T-helper 22 cell (primary cell): ENCODE results near the gene CACNA1C.

Experiments
- DNase-seq: peaks from one replicate; pipeline ENCODE4 v3.0.0-alpha.2; 2020; ENCODE audit warnings: low read depth

CACNA1C gene

DNA sequence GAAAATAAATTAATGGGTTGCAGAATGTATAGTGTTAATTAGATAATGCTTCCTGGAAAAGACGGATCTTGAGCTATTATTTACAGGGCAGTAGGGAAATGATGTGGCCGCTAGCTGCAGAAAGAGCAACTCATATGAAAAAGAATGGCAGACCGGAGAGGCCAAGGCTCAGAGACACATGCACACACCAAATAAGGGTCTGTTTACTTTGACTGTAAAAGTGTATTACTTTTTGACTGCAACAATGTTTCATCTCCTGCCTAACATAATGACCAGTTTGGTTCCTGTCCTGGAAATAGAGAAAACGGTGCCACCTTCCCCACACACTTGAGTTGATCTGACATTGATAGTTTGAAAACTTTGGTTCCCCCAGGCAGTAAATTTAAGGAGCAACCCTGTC lies 290.9 kb downstream of the CACNA1C start:
- DNase-seq, result no peak

DNA sequence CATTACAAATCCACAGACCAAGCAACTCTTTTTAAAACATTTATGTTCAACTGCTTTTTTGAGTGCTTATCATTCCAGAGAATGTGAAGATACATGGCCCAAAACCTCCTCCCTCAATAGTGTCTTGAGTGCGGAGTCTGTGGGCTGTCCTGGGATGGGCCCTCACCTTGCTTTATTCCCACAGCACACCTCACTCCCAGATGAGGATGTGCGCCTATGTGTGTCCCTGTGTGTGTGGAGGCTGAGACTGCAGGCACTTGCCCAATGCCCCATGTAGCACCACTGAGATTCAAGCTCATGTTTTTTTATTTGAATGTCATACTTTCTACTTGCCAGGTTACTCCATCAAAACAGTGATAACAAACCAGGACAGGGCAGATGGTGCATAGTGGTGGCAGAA lies 291.7 kb downstream of the CACNA1C start:
- DNase-seq, result no peak

DNA sequence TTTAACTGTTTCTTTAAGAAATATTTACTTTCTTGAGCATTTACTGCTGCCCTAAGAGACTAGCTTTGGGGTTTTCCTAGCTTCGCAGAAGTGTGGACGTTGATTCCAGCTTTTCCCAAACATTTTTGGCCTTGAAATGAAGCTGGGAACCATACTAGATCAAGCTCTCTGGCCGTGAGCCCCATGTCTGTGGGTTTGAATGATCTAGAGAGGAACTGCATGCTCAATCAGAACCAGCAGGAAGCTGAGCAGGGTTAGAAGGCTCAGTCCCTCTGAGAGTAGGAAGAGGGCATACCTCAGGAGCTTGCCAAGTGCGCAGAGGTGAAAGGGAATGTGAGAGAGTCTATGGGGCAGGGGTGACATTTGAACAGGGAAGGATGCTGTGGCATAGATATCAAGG lies 292.1 kb downstream of the CACNA1C start:
- no peak for DNase-seq

DNA sequence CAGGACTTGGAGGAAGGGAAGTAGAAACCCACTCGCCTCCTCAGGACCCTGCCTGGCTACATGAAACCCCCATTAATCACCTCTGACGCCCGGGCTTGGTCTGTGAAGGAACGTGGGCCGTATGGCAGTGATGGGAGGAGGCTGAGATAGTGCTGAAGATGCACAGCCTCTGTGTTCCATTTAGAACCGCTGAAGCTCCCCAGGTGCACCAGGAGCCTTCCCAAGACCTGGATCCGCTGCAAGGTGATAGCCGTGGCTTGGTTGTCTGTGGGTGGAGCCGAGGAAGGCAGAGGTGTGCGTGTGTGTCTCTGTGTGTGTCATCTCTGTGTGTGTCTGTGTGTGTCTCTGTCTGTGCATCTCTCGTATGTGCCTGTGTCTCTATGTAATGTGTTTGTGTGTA lies 293.1 kb downstream of the CACNA1C start:
- no peak for DNase-seq

DNA sequence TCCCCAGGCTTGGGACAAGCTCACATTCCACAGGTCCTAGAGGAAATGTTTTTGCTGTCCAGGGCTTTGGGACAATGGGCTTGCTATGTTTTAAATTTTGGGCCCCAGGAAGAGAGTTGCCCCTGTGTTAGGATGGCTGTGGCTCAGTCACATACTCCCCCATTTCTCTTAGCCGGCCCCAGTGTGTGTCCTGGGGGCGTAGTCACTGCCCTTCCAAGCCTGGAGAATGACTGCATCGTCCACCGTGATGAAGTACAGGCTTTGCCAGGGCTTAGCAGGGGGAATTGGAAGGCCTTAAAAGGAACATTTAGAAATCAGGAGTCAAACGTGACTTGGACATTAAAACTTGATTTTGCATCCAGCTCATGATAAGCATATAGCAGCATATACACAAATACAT lies 293.6 kb downstream of the CACNA1C start:
- DNase-seq, result no peak

DNA sequence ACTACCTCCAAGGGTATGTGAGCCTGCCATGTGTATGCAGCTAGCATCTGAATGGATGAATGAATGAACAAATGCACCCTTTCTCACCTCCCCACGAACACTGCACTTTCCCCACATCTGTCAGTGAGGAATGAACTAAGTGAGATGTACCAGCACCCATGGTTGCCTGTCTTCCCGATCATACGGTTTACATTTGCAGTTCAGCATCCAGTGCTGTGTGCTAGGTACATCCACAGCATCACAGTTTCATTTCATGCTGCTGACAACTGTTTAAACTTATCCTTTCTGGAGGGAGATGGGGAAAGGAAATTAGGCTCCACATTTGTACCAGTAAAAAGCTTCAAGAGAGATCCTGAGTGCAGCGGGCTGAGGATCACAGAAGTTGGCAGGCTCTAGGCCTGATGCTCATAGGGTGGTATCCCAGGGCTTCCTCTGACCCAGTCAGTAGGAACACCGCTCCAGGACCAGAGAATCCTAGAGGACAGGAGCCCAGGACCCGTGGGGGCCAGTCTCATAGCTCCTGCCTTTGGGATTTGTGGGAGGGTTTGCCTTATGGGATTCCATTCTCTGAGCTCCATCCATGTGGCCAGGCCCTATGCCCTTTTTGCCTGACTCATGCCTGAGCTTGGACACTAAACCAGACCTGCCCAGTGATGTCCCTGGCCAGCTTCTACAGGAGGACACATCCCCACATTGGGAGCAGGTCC lies 294.5 kb downstream of the CACNA1C start:
- no peak for DNase-seq

DNA sequence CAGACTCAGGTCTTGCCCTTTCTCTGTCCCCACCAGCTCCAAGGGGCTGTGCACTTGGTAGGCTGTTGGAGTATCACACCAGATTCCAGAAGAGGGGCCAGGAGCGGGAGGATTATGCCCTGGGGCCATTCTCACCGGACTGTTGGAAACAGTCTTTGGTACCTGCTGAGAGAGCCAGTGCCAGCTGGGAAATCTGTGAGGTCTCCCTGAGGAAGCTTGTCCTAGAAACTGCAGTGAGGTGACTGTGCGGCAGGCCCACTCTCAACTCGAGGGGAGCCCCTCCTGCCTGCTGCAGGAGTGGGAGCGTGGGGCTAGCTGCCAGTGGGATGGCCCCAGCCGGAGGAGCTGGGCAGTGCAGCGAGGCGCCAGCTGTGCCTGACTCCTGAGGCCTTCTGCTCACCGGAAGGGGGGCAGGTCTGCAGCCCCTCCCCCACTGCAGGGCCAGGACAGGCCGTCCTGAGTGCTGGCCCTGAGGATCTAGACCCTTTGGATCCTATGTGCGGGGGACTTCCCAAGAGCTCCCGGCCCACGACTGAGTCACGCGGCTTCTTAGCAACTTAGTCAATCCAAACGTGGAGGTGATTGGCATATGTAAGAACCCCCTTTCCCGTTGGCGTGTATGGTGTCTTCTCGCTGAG lies 295.2 kb downstream of the CACNA1C start:
- no peak for DNase-seq

DNA sequence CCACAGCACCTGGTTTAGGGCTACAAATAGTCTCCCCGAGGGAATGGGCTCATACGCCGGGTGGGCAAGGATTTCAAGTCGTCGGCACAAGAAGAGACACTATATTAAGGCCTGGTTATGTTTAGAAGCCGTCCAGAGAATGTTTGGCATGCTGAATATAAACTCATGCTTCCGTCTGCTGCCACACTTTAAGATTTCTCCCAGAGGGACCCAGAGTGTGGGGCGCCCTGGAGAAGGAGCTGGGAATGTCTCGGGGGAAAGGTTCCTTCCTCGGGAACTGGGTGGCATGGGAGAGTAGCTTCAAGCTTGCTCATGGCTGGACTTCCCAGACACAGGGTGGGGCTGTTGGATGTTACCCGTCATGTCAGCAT lies 295.7 kb downstream of the CACNA1C start:
- no peak for DNase-seq

DNA sequence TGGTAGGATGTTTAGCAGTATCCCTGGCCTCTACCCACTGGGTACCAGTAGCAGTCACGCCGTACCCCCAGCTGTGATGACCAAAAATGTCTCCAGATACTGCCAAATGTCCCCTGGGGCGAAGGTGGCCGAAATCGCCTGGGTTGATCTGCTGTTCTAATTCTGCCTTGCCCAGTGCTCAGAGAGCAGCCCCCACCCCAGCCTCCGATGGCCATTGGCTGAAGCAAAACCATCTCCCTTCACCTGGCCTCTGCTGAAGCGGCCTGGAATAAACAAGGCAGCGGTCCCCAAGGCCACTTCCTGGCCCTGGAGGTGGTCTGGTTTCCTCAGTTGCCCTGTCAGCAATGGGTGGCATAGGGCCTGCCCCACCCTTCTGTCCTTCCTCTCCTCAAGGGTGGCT lies 298.4 kb downstream of the CACNA1C start:
- no peak for DNase-seq

DNA sequence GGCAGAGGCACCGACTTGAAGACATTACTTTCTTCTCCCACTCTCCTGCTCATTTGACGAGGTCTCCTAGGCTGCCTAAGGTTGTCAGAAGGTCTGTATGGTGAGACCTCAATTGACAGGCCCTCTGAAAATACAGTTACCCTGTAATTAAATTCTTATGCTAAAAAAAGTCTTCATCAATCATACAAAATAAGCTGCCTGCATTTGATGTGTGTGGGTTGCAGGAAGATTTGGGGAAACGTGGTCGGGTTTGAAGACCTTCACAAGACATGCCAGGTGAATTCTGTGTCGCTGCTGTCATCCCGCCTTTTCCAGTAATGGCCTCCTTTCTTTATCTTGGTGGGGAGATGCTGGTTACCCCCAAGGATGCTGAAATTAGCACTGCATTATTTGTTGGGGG lies 299.4 kb downstream of the CACNA1C start:
- no peak for DNase-seq

DNA sequence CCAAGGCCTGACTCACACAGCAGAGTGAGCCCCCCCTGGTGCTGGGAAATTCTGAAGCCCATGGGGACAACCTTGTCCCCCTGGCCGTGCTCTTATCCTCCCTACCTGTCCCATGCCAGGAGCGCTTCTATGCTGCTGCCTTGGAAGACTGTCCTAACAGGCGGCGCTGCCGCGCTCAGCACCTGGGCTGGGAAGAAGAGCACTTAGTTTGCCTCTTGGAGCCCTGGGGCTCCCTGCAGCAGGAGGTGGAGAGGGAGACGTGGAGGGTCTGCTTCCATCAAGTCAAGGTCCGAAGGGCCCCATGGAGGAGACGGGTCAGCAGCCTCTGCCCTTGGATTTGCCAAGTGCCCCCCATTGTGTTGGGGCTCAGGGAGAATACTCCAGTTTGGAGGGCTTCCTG lies 300.5 kb downstream of the CACNA1C start:
- DNase-seq, result no peak

DNA sequence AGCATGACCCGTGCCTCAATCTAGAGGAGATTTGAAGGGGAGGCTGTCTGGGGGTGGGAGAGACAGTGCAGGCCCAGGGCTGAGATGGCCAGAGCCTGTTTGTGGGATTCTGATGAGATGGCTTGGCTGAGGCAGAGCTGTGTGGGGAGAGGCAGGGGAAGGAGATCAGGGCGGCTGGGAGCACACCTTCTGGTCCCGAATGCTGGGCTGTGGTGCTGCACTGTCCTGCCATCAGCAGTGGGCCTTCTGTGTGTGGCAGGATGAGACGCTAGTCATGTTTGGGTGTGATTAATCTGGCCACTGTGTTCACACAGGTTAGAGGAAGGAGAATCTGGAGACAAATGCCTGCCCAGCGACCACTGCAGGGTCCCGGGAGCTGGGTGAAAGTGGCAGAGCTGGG lies 300.9 kb downstream of the CACNA1C start:
- no peak for DNase-seq

DNA sequence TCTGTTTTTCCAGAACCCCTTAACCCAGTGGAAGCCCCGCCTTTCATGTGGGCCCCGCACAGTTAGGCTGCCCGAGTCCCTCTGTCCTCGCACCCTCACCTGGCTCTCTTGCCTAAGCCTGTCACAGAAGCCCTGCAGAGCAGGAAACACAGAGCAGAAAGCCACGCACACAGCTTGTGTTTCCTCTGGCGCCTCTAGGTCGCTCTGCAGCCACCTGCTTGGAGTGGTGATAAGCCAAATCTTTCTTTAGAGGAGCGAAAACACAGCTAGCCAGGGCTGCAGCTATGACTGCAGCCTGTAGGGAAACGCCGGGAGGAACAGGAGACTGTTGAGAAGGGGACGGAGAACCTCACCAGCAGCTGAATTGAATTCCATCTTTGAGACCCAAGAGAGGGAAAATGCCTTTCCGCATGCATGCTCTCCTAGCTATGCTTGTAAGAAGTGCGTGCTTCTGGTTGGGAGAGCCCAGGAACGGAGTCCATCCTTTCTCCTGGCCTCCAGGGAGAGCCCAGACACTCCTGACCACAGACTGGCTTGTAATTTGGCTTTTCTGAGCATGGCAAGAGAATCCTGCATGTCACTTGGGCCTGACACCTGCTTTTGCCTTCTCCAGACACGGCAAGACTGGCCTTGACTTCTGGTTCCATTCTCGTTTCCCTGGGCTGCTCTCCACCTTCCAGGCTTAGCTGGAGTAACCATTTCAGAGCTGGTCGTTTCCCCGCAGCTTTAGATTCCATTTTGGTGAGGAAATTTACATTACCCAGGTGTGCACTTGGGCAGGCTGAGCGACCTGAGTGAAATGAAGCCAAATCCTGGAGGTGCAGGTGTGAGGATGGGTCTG lies 301.6 kb downstream of the CACNA1C start:
- DNase-seq, result no peak

DNA sequence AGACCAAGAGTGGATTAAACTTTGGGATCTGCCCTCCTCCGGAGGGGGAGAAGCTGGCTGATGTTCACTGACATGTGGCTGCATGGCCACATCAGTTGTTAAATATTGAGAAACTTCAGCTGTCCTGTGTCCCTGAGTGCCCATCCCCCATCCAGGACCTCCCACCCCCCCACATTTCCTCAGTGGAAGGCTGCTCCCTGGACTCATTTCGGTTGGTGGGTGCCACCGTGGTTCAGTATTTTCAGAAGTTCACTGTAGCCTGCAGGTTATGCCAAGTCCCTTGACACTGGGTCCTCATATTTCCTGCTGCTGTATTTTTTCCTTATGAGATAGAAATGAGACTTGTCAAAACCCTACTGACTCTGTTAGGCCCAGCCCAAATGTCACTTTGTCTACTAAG lies 302.4 kb downstream of the CACNA1C start:
- no peak for DNase-seq

DNA sequence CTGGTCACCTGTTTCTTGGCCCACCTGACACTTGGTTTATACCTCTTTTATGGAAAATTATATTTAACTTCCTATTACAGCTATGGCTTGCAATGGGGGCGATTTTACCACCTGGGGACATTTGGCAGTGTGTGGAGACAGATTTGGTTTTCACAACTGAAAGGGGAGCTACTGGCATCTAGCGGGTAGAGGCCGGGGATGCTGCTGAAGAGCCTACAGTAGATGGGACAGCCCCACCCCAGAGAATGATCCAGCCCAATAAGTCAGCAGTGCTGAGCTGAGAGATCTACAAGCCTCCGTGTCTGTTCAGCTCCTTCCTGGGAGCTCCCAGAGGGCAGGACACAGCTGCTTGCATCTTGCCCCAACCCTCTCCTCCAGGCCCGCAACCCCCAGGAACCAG lies 302.8 kb downstream of the CACNA1C start:
- no peak for DNase-seq

DNA sequence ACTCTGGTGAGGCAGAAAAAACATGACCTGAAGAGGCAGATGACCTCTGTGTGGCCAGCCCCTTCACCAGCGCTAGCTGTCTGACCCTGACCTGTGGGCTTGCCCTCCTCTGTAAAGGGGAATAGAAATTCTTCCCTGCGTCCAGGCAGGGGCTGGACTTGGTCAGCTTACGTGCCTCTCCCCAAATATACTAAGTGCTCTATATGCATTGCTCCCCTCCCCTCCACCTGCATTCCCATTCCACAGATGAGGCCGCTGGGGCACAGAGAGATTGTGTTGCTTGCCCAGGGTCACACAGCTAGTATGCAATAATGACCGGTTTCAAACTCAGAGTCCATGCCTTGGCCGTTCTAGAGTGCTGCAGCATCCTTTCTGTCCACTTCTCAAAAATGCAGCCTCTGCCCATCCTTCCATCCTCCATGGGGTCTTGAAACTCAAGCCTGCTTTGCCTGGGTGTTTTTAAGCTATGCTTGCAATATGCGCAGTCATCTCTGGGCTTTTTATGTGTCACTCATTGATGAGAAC lies 303.9 kb downstream of the CACNA1C start:
- DNase-seq, result no peak

DNA sequence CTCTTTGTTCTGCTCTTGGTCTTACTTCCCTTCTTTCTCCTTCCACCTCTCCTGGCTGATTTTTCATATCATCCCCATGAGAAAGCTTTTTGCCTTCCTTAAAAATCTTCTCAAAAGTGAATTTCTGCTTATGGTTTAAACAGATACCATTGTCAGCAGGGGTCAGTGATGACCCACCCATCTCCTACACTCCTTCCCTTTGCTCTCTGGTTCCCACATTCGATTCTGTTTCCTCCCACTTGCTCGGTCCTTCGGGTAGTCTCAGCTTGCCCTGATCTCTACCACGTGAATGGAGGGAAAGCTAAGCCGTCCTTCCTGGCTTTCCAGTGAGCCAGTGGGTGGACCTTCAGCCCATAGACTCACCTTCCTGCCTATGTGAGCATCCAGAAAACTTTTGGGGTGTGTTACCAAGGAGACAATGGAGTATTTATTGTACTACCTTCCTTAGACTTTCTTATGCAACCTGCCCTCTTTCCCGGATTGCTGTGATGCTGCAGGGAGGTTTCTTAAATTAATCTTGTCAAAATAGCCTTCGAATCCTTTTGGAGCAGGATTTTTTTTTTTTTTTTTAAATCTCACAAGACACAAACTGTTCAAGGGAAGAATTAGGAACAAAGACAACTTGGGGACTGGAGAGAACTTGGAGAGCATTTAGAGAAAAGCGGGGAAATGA lies 306.3 kb downstream of the CACNA1C start:
- DNase-seq, result no peak

DNA sequence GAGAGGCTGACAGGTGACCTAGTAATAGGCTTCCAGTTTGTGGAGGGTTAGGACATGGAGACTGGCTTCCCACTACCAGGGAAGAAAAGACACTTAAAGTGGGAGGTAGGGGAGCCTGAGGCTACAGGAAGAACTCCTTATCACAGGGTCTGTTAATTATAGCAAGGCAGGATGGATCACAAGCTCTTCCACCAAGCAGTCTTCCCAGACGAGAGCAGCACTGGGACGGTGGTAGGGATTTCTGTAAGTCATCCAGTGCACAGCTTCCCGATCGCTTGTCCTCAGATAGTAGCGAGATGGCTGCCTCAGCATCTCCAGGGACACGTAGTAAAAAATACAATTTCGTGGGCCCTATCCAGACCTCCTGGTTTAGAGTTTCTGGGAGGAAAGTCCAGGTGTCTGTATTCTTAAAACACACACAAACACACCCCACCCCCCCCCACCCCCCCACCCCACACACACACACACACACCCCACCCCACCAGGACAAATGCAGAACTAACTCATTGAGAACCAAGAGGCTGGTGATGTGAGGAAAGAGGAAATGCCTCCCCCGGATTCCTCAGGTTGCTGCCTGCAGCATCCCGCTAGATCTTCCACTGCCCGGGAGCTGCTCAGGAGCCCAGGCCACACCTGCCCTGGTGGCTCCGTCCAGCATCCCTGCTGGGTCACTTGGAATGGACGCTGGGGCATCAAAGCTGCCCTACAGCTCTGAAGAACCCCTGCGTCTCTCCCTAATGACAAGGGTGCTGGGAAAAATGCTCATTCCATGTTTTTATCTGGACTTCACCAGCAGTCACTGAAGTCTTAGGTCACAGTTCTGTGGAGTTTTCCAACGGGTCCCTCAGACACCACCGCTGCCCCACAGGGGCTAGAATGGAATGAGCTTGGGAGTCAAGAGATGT lies 307.2 kb downstream of the CACNA1C start:
- no peak for DNase-seq

DNA sequence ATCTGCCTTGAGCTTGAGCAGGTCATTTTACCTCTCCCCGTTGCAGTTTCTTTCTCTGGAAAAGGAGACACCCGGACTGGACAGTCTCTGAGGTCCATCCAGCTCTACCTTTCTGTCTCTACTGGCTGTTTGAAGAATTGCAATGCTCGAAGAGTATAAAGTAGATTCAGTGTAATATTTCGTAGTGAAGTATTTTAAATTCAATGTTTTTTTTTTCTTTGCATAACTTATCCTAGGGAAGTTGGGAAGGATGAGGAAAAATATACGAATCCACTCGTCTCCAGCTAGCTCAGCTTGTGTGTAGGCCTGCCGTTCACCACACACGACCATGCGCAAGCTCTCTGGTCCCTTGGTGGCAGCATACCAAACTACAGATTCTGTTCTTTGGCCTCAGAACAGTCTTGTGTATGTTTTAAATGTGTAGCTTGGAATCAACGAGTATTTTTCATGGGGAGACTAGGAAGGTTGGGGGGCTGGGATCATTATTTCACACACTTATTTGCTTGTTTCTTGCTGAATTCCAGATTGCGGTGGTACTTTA lies 307.9 kb downstream of the CACNA1C start:
- DNase-seq, result no peak

DNA sequence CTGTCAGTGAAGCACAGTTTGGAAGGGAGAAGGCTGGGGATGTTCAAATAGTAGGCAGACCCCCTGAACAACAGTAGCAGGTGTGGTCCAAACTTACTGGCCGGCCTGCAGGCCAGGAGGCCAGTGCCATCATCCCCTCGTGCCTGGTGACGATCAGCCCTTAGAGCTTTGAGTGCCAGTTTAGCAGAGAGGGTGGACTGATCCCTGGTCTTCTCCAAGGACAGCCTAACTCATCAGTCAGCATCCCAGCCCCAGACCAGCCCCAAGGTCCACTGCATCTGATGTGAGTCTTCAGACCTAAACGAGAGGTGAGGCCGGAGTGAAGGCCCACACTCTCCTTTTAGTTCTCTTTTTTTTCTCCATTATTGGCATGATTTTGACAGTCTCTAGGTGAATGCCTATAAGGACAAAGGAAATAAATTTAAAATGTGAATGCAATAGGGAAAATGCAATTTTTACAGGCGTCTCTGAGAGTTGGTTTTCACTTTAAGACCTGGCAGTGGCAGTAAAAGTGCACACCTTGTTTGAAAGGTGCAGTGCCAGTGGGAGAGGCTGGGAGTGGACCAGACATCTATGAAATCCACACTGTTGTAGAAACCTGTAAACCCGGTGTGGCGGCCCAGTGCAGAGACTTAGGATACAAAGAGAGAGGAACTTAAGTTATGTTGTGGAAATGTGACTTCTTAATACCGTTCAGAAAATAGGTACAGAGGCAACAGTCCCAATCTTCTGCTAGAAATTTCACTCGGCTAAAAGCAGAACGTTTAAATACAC lies 311.2 kb downstream of the CACNA1C start:
- no peak for DNase-seq
